SK-N-SH (cell line): Measurements from ENCODE around the gene EFCC1.

Experiments used
- EP300 ChIP-seq, 2 experiments: IDR thresholded peaks; 2 replicates each; pipeline versions ENCODE4 v1.4.0 to v1.6.1; 2012; ENCODE audit warnings: borderline replicate concordance in 1 of 2, low read depth in 1 of 2, low read length in 1 of 2
- EZH2phosphoT487 ChIP-seq: fragments of 200-600 bp; sonication (generic); IDR thresholded peaks from 2 replicates; pipeline ENCODE4 v1.6.1; 2017; ENCODE audit warnings: low read depth, mixed run types, mild to moderate bottlenecking, antibody characterized with exemption, moderate library complexity, borderline replicate concordance
- GABPA ChIP-seq: IDR thresholded peaks from 2 replicates; pipeline ENCODE4 v1.4.0; 2012; ENCODE audit warnings: low read depth, mild to moderate bottlenecking
- MXI1 ChIP-seq: IDR thresholded peaks from 2 replicates; pipeline ENCODE4 v1.6.1; 2012; ENCODE audit warnings: mild to moderate bottlenecking, low read depth, low read length, improper control_type of control experiment
- POLR2AphosphoS5 ChIP-seq: IDR thresholded peaks from 2 replicates; pipeline ENCODE4 v1.6.1; 2012; ENCODE audit warnings: low read depth, low read length
- RAD21 ChIP-seq: IDR thresholded peaks from 2 replicates; pipeline ENCODE4 v1.6.1; 2012; ENCODE audit warnings: mild to moderate bottlenecking, low read length
- SIN3A ChIP-seq: IDR thresholded peaks from 2 replicates; pipeline ENCODE4 v1.6.1; 2012; ENCODE audit warnings: low read depth, mild to moderate bottlenecking, low read length, moderate library complexity, borderline replicate concordance
- YY1 ChIP-seq: IDR thresholded peaks from 2 replicates; pipeline ENCODE4 v1.4.0; 2012; ENCODE audit warnings: low read depth, mild to moderate bottlenecking
- TF ChIP-seq, protein P1 (sequence below): fragments of 200-600 bp; sonication (generic); IDR thresholded peaks from 2 replicates; pipeline ENCODE4 v1.6.1; 2017; ENCODE audit warnings: antibody characterized with exemption, mild to moderate bottlenecking, moderate library complexity
- TF ChIP-seq, protein P2 (sequence below): IDR thresholded peaks from 2 replicates; pipeline ENCODE4 v1.6.1; 2012; ENCODE audit warnings: mild to moderate bottlenecking, low read depth, low read length, moderate library complexity
- TF ChIP-seq, protein P3 (sequence below): IDR thresholded peaks from 2 replicates; pipeline ENCODE4 v1.4.0; 2012; ENCODE audit warnings: low read depth

DNA sequence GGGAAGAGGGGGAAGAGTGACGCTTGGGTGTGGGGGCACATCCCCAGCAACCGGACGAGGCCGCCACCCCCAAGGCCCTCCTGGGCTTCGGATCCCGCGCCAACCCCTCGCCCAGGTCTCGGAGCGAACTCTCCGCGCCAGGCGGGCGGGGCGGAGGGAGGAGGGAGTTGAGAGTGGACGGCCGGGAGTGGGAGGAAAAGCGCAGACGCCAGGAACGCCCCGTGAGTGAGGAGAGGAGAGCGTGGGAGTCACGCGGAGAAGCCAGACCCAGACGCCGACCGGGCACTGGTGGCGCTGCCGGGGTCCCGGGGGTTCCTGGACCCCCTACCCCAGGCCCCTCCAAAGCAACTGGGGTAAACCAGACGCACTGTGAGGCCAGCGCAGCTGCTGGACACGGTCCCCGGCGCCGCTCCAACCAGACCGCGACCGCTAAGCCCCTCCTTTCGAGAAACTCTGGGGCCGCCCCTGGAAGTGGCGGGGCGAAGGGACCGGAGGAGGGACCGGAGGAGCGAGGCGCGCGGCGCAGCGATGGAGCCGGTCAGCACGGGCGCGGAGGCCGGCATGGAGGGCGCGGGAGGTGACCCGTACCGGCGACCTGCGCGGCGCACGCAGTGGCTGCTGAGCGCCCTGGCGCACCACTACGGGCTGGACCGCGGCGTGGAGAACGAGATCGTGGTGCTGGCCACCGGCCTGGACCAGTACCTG is at the start of gene EFCC1:
- TF ChIP-seq, protein P1, sequence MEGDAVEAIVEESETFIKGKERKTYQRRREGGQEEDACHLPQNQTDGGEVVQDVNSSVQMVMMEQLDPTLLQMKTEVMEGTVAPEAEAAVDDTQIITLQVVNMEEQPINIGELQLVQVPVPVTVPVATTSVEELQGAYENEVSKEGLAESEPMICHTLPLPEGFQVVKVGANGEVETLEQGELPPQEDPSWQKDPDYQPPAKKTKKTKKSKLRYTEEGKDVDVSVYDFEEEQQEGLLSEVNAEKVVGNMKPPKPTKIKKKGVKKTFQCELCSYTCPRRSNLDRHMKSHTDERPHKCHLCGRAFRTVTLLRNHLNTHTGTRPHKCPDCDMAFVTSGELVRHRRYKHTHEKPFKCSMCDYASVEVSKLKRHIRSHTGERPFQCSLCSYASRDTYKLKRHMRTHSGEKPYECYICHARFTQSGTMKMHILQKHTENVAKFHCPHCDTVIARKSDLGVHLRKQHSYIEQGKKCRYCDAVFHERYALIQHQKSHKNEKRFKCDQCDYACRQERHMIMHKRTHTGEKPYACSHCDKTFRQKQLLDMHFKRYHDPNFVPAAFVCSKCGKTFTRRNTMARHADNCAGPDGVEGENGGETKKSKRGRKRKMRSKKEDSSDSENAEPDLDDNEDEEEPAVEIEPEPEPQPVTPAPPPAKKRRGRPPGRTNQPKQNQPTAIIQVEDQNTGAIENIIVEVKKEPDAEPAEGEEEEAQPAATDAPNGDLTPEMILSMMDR, result no peak
- TF ChIP-seq EP300 (IDR thresholded peaks at IDR 0.05; ENCODE audit: borderline replicate concordance in 1 of 2, low read depth in 1 of 2, low read length in 1 of 2), result no peak
- TF ChIP-seq, protein P2, sequence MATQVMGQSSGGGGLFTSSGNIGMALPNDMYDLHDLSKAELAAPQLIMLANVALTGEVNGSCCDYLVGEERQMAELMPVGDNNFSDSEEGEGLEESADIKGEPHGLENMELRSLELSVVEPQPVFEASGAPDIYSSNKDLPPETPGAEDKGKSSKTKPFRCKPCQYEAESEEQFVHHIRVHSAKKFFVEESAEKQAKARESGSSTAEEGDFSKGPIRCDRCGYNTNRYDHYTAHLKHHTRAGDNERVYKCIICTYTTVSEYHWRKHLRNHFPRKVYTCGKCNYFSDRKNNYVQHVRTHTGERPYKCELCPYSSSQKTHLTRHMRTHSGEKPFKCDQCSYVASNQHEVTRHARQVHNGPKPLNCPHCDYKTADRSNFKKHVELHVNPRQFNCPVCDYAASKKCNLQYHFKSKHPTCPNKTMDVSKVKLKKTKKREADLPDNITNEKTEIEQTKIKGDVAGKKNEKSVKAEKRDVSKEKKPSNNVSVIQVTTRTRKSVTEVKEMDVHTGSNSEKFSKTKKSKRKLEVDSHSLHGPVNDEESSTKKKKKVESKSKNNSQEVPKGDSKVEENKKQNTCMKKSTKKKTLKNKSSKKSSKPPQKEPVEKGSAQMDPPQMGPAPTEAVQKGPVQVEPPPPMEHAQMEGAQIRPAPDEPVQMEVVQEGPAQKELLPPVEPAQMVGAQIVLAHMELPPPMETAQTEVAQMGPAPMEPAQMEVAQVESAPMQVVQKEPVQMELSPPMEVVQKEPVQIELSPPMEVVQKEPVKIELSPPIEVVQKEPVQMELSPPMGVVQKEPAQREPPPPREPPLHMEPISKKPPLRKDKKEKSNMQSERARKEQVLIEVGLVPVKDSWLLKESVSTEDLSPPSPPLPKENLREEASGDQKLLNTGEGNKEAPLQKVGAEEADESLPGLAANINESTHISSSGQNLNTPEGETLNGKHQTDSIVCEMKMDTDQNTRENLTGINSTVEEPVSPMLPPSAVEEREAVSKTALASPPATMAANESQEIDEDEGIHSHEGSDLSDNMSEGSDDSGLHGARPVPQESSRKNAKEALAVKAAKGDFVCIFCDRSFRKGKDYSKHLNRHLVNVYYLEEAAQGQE, result no peak
- TF ChIP-seq GABPA, result no peak
- no peak for TF ChIP-seq MXI1
- TF ChIP-seq EZH2phosphoT487, result no peak
- no peak for TF ChIP-seq RAD21
- TF ChIP-seq POLR2AphosphoS5, result no peak
- TF ChIP-seq SIN3A, result no peak
- no peak for TF ChIP-seq YY1
- TF ChIP-seq, protein P3, sequence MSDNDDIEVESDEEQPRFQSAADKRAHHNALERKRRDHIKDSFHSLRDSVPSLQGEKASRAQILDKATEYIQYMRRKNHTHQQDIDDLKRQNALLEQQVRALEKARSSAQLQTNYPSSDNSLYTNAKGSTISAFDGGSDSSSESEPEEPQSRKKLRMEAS, result no peak
